Heart left ventricle (tissue), 16 donors: ENCODE results near the gene ZNF488. TPM values are rescaled to one million over a fixed set of nuclear protein-coding genes. Genes with fewer than 3 reads are reported as not detected.

Experiments used
- ATAC-seq, 4 donors: fragments of 200-7000 bp; cut with Tn5 transposase; one replicate each; pipeline ENCODE4 v1.9.1; 2020 to 2022; ENCODE audit warnings: moderate library complexity in 4 of 4, mild to moderate bottlenecking in 3 of 4, moderate number of reproducible peaks in 1 of 4
- DNase-seq, 5 donors: peaks; one replicate each; pipeline ENCODE4 v3.0.0-alpha.2; 2020
- H3K27ac ChIP-seq, 12 donors: fragments of 200-600 bp; sonication (generic) in 4 of 12; one replicate each; pipeline versions ENCODE4 v1.5.0 to v1.8.0; 2016 to 2022; ENCODE audit warnings: mild to moderate bottlenecking in 2 of 12
- H3K27me3 ChIP-seq, 9 donors: fragments of 200-600 bp; sonication (generic) in 2 of 9; one replicate each; pipeline versions ENCODE4 v1.5.1 to v1.8.0; 2016 to 2022; ENCODE audit warnings: mild to moderate bottlenecking in 3 of 9
- H3K36me3 ChIP-seq, 9 donors: fragments of 200-600 bp; sonication (generic) in 2 of 9; one replicate each; pipeline versions ENCODE4 v1.5.0 to v1.8.0; 2018 to 2022; ENCODE audit warnings: mild to moderate bottlenecking in 2 of 9
- H3K4me1 ChIP-seq, 12 donors: fragments of 200-600 bp; sonication (generic) in 4 of 12; one replicate each; pipeline versions ENCODE4 v1.5.0 to v1.8.0; 2016 to 2022; ENCODE audit warnings: mild to moderate bottlenecking in 3 of 12
- H3K4me3 ChIP-seq, 12 donors: fragments of 200-600 bp; sonication (generic) in 4 of 12; one replicate each; pipeline versions ENCODE4 v1.5.0 to v1.8.0; 2017 to 2022; ENCODE audit warnings: mild to moderate bottlenecking in 9 of 12, moderate library complexity in 4 of 12
- H3K9me3 ChIP-seq, 12 donors: fragments of 200-600 bp; sonication (generic) in 4 of 12; one replicate each; pipeline versions ENCODE4 v1.5.0 to v1.8.0; 2016 to 2022; ENCODE audit warnings: mild to moderate bottlenecking in 1 of 12
- POLR2A ChIP-seq, 2 donors: fragments of 450-650 bp; IDR thresholded peaks; one replicate each; pipeline ENCODE4 v1.6.1; 2017; ENCODE audit warnings: antibody characterized with exemption in 2 of 2, mild to moderate bottlenecking in 2 of 2, moderate library complexity in 2 of 2
- WGBS, 4 donors: extraction: QIAGEN DNeasy Blood & Tissue Kit in 2 of 4; methylation state at CpG; one replicate each; pipeline versions ENCODE4 v1.1.5 to v1.1.7; 2013 to 2018; 5-methylcytosine and 5-hydroxymethylcytosine counted together
- intact Hi-C, 10 donors: fragments of 100-400 bp; cut with DNase I; formaldehyde crosslinking; loops; one replicate each; pipeline versions ENCODE4 v1.11.1 to v1.14.2; 2022
- polyA plus RNA-seq, 2 donors: library from polyadenylated mRNA; stranded (reverse); fragments of 200-250 nt; gene quantifications; one replicate each; pipeline ENCODE4 v1.2.3, GENCODE V29; 2013
- total RNA-seq, 9 donors: library from RNA; depleted of rRNA in 2 of 9; stranded (reverse); fragments of >200 nt in 2 of 9; fragmentation: NEBNext Ultra II Directional in 3 of 9; extraction: Animal tissue kit (Norgen Biotek cat#: 25700) in 3 of 9; gene quantifications; one replicate each; pipeline versions ENCODE4 v1.1.0 to v1.2.4, GENCODE V29; 2016 to 2023
- TF ChIP-seq, protein P1 (sequence below), 12 donors: fragments of 200-600 bp; sonication (generic) in 4 of 12; IDR thresholded peaks; one replicate each; pipeline versions ENCODE4 v1.5.0 to v1.8.0; 2018 to 2022; ENCODE audit warnings: antibody characterized with exemption in 12 of 12, mild to moderate bottlenecking in 5 of 12
- donor health status: ischemic (EF 13 %, LVEDD 7.1; RV severe dilation, severe dysfunction).
- donor health status: healthy with polysubstance abuse.
- donor health status: DM: no; HTN: yes; CAD: no.
- donor health status: DM: no; HTN: no; CAD: no.
- donor health status: ischemic (EF 25% LVEDD 6.9; RV normal size, moderate dysfunction).
- donor health status: ischemic (EF 25% LVEDD 5.7; RV mildly dilated, moderate dysfunction).
- donor health status: healthy.
- donor health status: DM: yes; HTN: yes; CAD: no.
- donor health status: ischemic (EF 35%, LVEDD 5.7; RV mildly dilated, moderate dysfunction).
- donor health status: nonischemic (EF 11% LVEDD 7.7; RV severe dilation, severe dysfunction).
- donor health status: DM: yes; HTN: yes; CAD: no.
- donor health status: PGD.
- donor health status: ischemic (EF 29% LVEDD 5.4; RV normal size, mild dysfunction).
- donor health status: nonischemic (EF 23%, LVEDD 6.1; RV moderate dilation, normal function).

The ZNF488 gene
- total and polyA plus RNA-seq, 11 donors = 0.06 to 0.25 (median 0.08) TPM; not detected in 6

DNA sequence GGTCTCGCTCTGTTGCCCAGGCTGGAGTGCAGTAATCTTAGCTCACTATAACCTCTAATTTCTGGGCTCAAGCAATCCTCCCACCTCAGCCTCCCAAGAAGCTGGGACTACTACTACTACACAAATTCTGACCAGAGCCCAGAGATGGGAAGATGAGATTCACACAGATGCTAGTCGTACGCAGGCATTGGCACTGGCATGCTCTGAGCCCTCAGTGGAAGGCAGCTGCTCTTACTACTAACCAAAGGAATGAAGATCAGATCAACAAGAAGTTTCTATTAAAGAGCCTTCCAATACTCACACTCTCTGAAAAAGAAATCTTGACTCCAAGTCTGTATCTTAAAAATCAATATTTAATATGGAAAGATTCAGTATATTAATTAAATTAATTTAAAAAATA is 51.1 kb downstream of the ZNF488 start:
- DNase-seq = no peak
- ATAC-seq = no peak
- TF ChIP-seq, protein P1, sequence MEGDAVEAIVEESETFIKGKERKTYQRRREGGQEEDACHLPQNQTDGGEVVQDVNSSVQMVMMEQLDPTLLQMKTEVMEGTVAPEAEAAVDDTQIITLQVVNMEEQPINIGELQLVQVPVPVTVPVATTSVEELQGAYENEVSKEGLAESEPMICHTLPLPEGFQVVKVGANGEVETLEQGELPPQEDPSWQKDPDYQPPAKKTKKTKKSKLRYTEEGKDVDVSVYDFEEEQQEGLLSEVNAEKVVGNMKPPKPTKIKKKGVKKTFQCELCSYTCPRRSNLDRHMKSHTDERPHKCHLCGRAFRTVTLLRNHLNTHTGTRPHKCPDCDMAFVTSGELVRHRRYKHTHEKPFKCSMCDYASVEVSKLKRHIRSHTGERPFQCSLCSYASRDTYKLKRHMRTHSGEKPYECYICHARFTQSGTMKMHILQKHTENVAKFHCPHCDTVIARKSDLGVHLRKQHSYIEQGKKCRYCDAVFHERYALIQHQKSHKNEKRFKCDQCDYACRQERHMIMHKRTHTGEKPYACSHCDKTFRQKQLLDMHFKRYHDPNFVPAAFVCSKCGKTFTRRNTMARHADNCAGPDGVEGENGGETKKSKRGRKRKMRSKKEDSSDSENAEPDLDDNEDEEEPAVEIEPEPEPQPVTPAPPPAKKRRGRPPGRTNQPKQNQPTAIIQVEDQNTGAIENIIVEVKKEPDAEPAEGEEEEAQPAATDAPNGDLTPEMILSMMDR (IDR thresholded peaks at IDR 0.05) = no peak
- no peak for TF ChIP-seq POLR2A (IDR thresholded peaks at IDR 0.05)
- 87 to 92% (median 90%) methylated on average over 3 of the region's 3 CpGs for WGBS, 4 donors
- intact Hi-C loops = no loop called here
- peaks cover 0 to 3% (median 0%) of the 10 kb centered on the region in 9 donors for H3K27me3 ChIP-seq
- H3K9me3 ChIP-seq = no peaks in the 10 kb centered on the region
- no peak overlapping the region for H3K27ac ChIP-seq
- H3K36me3 ChIP-seq = no peaks in the 10 kb centered on the region
- H3K4me3 ChIP-seq = no peak overlapping the region
- H3K4me1 ChIP-seq = no peaks in the 10 kb centered on the region

DNA sequence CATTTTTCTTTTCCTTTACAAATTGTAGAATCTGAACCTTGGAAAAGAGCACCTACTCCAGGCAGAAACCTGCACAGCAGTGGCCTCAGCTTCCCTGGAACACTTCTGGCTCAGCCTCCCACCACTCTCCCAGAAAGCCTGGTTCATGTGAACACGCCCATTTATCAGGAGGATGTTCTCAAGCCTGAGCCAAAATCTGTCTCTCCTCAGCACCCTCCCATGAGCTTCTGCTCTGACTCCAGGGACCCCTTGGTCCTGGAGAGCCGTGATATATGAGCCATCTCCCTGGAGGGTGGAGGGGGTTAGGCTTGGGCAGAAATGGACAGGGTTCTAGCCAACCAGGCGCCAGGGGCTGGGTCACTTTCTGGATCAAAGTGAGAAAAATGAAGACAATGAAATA is 51.7 kb downstream of the ZNF488 start:
- intact Hi-C loops = no loop called here
- Histone ChIP-seq H3K27me3 (peaks cover 0 to 3% (median 0%) of the 10 kb centered on the region in 9 donors), H3K4me3 (no peak overlapping the region), H3K4me1 (no peaks in the 10 kb centered on the region), H3K9me3 (no peaks in the 10 kb centered on the region), H3K36me3 (no peaks in the 10 kb centered on the region), H3K27ac (no peak overlapping the region)
- no peak for DNase-seq
- WGBS, 4 donors = 72 to 80% (median 75%) methylated on average over 3 of the region's 3 CpGs
- ATAC-seq = no peak
- TF ChIP-seq, protein P1 (IDR thresholded peaks at IDR 0.05) = no peak
- no peak for TF ChIP-seq POLR2A (IDR thresholded peaks at IDR 0.05)

DNA sequence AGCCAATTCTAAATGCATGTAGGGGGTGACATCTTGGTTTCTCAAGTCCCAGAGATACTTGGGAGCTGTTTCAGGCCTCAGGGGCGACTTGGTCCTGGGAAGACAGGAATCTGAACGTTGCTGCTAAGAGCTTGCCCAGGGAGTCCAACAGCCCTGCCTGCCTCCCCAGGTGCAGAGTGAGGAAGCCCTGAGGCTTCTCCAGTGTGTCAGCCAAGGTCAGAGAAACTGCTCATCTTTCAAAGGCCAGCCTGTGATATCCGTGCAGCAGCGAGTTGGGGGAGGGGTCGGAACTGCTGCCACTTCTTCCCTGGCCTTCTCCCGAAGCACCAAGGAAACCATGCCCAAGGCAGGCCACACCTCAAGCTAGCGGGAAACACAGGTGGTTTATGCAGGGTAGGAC is 52.1 kb downstream of the ZNF488 start:
- ATAC-seq (no peak), DNase-seq (no peak)
- intact Hi-C loops = no loop called here
- H3K27me3 ChIP-seq = no peaks in the 10 kb centered on the region
- peaks cover 0 to 2% (median 0%) of the 10 kb centered on the region in 12 donors for H3K4me1 ChIP-seq
- no peaks in the 10 kb centered on the region for H3K36me3 ChIP-seq
- H3K4me3 ChIP-seq = no peak overlapping the region
- H3K9me3 ChIP-seq = no peaks in the 10 kb centered on the region
- 74 to 84% (median 77%) methylated on average over 7 of the region's 7 CpGs for WGBS, 4 donors
- no peak overlapping the region for H3K27ac ChIP-seq
- no peak for TF ChIP-seq POLR2A (IDR thresholded peaks at IDR 0.05)
- TF ChIP-seq, protein P1 (IDR thresholded peaks at IDR 0.05) = no peak

DNA sequence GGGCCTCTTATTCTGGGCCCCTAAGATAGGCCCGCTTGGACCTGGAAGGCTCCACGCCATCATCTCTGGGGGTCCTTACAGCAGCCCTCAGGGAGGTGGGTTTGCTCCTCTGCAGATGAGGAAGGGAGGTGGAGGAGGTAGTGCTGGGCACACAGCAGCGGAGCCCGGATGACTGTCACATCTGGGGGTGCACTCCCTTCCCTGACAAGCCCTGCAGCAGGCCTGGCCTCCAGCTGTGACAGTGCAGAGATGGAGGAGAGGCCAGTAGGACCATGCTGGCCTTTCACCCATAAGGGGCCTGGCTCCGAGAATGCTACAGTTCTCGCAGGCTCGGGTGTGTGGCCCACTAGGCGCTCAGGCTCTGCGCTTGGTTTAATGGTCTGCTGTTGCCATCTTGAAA is 52.6 kb downstream of the ZNF488 start:
- intact Hi-C loops = no loop called here
- DNase-seq (no peak), ATAC-seq (no peak)
- Histone ChIP-seq H3K9me3 (no peaks in the 10 kb centered on the region), H3K4me1 (peaks cover 0 to 7% (median 0%) of the 10 kb centered on the region in 12 donors), H3K27ac (no peak overlapping the region), H3K36me3 (no peaks in the 10 kb centered on the region), H3K4me3 (no peak overlapping the region), H3K27me3 (no peaks in the 10 kb centered on the region)
- no peak for TF ChIP-seq POLR2A (IDR thresholded peaks at IDR 0.05)
- TF ChIP-seq, protein P1 (IDR thresholded peaks at IDR 0.05) = no peak
- WGBS, 4 donors = 94 to 98% (median 96%) methylated on average over 9 of the region's 9 CpGs
